Uterus (tissue), 2 donors: ENCODE data around the gene CD9.

Source experiments
- CTCF ChIP-seq, 4 experiments: fragments of 200-600 bp in 2 of 4; fragments of 450-650 bp in 2 of 4; sonication (generic) in 2 of 4; IDR thresholded peaks; one replicate each; pipeline ENCODE4 v1.5.1; 2016 to 2019; ENCODE audit warnings: antibody characterized with exemption in 4 of 4, mild to moderate bottlenecking in 2 of 4, moderate library complexity in 1 of 4
- POLR2A ChIP-seq, 2 donors: fragments of 450-650 bp; IDR thresholded peaks; one replicate each; pipeline ENCODE4 v1.6.1; 2016; ENCODE audit warnings: antibody characterized with exemption in 2 of 2, mild to moderate bottlenecking in 1 of 2, moderate library complexity in 1 of 2

GRCh38 chr12:6163416-6164060 is 36.7 kb upstream of the CD9 start:
- TF ChIP-seq POLR2A (IDR thresholded peaks at IDR 0.05), result no peak
- TF ChIP-seq CTCF (IDR thresholded peaks at IDR 0.05), result no peak
